ENCODE results near the gene TRAPPC4.
"Not testable (repeated sequence)": the region's sequence is repeated elsewhere in the genome, so short reads cannot be mapped to it uniquely, and the experiment has no call there.

The TRAPPC4 gene

DNA sequence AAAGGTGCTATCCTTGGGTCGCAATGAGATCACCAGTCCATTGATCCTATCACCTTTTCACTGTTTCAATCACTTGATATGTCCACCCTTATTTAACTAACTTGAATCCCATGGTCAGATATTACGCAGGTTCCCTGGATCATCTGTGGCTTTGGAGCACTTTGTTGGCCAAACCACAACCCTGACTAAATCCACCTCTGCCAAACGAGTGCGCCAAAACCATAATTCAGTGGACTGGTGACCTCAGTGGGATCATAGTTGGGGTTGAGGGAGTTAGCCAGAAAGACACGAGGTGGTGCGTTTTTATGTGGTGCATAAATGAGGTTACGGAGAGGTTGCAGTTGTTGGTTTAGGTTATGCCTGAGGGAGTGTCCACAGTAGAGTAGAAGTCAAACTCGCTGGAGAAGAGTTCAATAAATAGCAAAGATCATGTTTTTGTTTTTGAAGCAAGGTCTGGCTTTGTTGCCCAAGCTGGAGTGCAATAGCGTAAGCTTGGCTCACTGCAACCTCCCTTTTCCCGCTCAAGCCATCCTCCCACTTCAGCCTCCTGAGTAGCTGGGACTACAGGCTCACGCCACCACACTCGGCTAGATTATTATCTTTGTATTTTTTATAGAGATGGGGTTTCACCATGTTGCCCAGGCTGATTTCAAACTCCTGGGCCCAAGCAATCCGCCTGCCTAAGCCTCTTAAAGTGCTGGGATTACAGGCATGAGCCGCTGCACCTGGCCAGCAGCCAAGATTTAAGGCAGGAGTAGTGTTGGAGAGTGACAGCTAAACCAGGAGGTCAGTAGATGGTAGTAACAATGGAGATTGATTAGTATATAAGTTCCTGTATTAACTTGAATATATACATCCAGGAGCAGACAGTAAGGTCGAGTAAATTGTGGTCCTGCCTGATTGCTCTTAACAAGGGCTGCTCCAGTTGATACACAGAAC is 42.5 kb upstream of the TRAPPC4 start:
- no peak overlapping the region for H3K27ac ChIP-seq
- H3K79me2 ChIP-seq (ENCODE audit: insufficient read depth, low read depth), result no peaks in the 10 kb centered on the region
- H3K27me3 ChIP-seq (ENCODE audit: insufficient read depth, low read depth), result no peaks in the 10 kb centered on the region

DNA sequence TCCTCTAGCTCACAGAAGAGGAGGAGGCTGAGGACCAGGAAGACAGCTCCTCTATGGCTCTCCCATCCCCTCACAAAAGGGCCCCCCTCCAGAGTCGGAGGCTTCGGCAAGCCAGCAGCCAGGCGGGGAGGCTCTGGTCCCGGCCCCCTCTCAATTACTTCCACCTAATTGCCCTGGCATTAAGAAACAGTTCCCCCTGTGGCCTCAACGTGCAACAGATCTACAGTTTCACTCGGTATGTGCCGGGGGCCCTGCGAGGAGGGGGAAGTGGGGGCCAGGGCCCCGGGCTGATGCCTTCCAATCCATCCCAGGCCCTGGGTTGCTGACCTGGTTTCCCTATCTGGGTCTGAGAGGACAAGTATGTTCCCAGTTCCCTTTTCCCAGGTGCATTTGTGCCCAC is 39.1 kb upstream of the TRAPPC4 start:
- Histone ChIP-seq H3K4me3 (IDR thresholded peaks at IDR 0.05; ENCODE audit: insufficient read depth, low read depth, low read length) (no peak overlapping the region), H3K27me3 (ENCODE audit: insufficient read depth, low read depth) (no peaks in the 10 kb centered on the region), H3K9ac (no peak overlapping the region), H3K4me2 (no peak overlapping the region), H3K36me3 (ENCODE audit: insufficient read depth) (no peaks in the 10 kb centered on the region), H3K27ac (no peak overlapping the region), H4K20me1 (ENCODE audit: insufficient read depth) (no peaks in the 10 kb centered on the region), H2AFZ (ENCODE audit: low read depth) (no peak overlapping the region), H3K79me2 (ENCODE audit: insufficient read depth, low read depth) (no peaks in the 10 kb centered on the region), H3K4me1 (ENCODE audit: low read depth, poor library complexity, severe bottlenecking) (no peaks in the 10 kb centered on the region)
- TF ChIP-seq, protein P1, sequence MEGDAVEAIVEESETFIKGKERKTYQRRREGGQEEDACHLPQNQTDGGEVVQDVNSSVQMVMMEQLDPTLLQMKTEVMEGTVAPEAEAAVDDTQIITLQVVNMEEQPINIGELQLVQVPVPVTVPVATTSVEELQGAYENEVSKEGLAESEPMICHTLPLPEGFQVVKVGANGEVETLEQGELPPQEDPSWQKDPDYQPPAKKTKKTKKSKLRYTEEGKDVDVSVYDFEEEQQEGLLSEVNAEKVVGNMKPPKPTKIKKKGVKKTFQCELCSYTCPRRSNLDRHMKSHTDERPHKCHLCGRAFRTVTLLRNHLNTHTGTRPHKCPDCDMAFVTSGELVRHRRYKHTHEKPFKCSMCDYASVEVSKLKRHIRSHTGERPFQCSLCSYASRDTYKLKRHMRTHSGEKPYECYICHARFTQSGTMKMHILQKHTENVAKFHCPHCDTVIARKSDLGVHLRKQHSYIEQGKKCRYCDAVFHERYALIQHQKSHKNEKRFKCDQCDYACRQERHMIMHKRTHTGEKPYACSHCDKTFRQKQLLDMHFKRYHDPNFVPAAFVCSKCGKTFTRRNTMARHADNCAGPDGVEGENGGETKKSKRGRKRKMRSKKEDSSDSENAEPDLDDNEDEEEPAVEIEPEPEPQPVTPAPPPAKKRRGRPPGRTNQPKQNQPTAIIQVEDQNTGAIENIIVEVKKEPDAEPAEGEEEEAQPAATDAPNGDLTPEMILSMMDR (conservative IDR thresholded peaks at IDR 0.05; ENCODE audit: low read depth, low read length), result no peak

More for the DNA sequence above, 42.5 kb upstream of the TRAPPC4 start:
- Histone ChIP-seq H3K4me2 (no peak overlapping the region), H3K4me1 (ENCODE audit: low read depth, poor library complexity, severe bottlenecking) (no peaks in the 10 kb centered on the region), H3K4me3 (IDR thresholded peaks at IDR 0.05; ENCODE audit: insufficient read depth, low read depth, low read length) (no peak overlapping the region), H3K36me3 (ENCODE audit: insufficient read depth) (no peaks in the 10 kb centered on the region), H2AFZ (ENCODE audit: low read depth) (no peak overlapping the region), H3K9ac (no peak overlapping the region), H4K20me1 (ENCODE audit: insufficient read depth) (no peaks in the 10 kb centered on the region)
- TF ChIP-seq, protein P1 (conservative IDR thresholded peaks at IDR 0.05; ENCODE audit: low read depth, low read length), result no peak

DNA sequence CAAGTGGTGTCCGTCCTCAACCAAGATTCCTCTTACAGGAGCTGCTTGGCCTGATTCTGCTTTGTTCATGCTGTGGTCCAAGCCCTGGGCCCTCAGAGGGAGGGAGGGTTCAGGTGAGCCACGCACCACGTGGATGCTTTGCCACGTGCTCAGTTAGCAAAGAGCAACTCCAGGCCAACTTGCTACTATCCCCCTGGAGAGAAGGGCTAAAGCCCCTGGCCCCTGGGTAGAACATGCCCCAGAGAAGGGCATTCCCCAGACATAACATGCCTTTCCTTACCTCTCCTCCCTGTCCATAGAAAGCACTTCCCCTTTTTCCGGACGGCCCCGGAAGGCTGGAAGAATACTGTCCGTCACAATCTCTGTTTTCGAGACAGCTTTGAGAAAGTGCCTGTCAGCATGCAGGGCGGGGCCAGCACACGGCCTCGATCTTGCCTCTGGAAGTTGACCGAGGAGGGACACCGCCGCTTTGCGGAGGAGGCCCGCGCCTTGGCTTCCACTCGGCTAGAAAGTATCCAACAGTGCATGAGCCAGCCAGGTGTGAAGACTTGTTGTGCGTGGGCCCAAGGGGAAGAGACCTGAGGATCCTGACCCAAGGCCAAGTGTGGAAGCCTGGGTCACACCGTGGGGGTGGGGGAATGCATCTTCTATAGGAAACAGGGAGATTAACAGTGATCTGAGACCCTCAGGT is 38.2 kb upstream of the TRAPPC4 start:
- Histone ChIP-seq H4K20me1 (ENCODE audit: insufficient read depth) (no peaks in the 10 kb centered on the region), H3K9ac (no peak overlapping the region), H3K27me3 (ENCODE audit: insufficient read depth, low read depth) (no peaks in the 10 kb centered on the region), H3K79me2 (ENCODE audit: insufficient read depth, low read depth) (no peaks in the 10 kb centered on the region), H3K4me3 (IDR thresholded peaks at IDR 0.05; ENCODE audit: insufficient read depth, low read depth, low read length) (no peak overlapping the region), H3K27ac (no peak overlapping the region), H3K36me3 (ENCODE audit: insufficient read depth) (no peaks in the 10 kb centered on the region), H2AFZ (ENCODE audit: low read depth) (no peak overlapping the region), H3K4me2 (no peak overlapping the region), H3K4me1 (ENCODE audit: low read depth, poor library complexity, severe bottlenecking) (no peaks in the 10 kb centered on the region)
- TF ChIP-seq, protein P1 (conservative IDR thresholded peaks at IDR 0.05; ENCODE audit: low read depth, low read length), result no peak

DNA sequence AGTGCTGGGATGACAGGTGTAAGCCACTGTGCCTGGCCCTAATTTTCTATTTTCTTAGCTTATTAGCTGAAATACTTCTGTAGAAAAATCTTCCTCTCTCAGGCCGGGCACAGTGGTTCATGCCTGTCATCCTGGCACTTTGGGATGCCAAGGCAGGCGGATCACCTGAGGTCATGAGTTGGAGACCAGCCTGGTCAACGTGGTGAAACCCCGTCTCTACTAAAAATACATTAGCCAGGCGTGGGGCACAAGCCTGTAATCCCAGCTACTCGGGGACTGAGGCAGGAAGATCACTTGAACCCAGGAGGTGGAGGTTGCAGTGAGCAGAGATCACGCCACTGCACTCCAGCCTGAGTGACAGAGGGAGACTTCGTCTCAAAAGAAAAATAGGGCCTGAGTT is 34.2 kb upstream of the TRAPPC4 start:
- not testable (repeated sequence) for H3K4me2 ChIP-seq; H3K27ac ChIP-seq; H3K27me3 ChIP-seq (ENCODE audit: insufficient read depth, low read depth); H3K36me3 ChIP-seq (ENCODE audit: insufficient read depth); H4K20me1 ChIP-seq (ENCODE audit: insufficient read depth); H3K79me2 ChIP-seq (ENCODE audit: insufficient read depth, low read depth); H3K4me3 ChIP-seq (IDR thresholded peaks at IDR 0.05; ENCODE audit: insufficient read depth, low read depth, low read length); H3K4me1 ChIP-seq (ENCODE audit: low read depth, poor library complexity, severe bottlenecking); H2AFZ ChIP-seq (ENCODE audit: low read depth); H3K9ac ChIP-seq

All from KMS-11 (cell line).